Caki2 (cell line): ENCODE data around the gene CRYBG3. TPM values are rescaled to one million over a fixed set of nuclear protein-coding genes. Genes with fewer than 3 reads are reported as not detected.
"Not testable (repeated sequence)": the region's sequence is repeated elsewhere in the genome, so short reads cannot be mapped to it uniquely, and the experiment has no call there.

Experiments
- DNase-seq: peaks from one replicate; pipeline ENCODE4 v3.0.0-alpha.2; 2015; ENCODE audit warnings: low read depth
- in situ Hi-C: cut with HindIII; loops from 2 replicates; pipeline ENCODE4 v1.10.0; 2016; ENCODE audit warnings: low sequenced_read_pairs, low pct_unique_long_range_greater_than_20kb, mixed read lengths
- total RNA-seq: library from RNA; depleted of rRNA; stranded (reverse); fragments of >200 nt; shearing (Covaris generic); gene quantifications from 2 replicates; pipeline ENCODE4 v1.2.3, GENCODE V29; 2014; ENCODE audit warnings: low replicate concordance

Gene CRYBG3
- total RNA-seq, 1 experiment from 2014 or later, result 2.0 TPM

GRCh38 chr3:97884586-97885123, 62.8 kb downstream of the CRYBG3 start:
- no peak for DNase-seq
- in situ Hi-C loops, result no loop called here

- in situ Hi-C loops, result no loop called here
- no peak for DNase-seq
Measured at GRCh38 chr3:97885931-97886824, 64.4 kb downstream of the CRYBG3 start.

- in situ Hi-C loops, result no loop called here
- no peak for DNase-seq
Measured at GRCh38 chr3:97889814-97890213, 68.0 kb downstream of the CRYBG3 start.

- no peak for DNase-seq
- in situ Hi-C loops, result no loop called here
Measured at GRCh38 chr3:97892852-97893251, 71.0 kb downstream of the CRYBG3 start.

GRCh38 chr3:97895216-97895615, 73.4 kb downstream of the CRYBG3 start:
- in situ Hi-C loops, result no loop called here
- DNase-seq, result no peak

- in situ Hi-C loops, result no loop called here
- DNase-seq, result no peak
Measured at GRCh38 chr3:97896129-97896528, 74.3 kb downstream of the CRYBG3 start.

GRCh38 chr3:97896547-97896946, 74.7 kb downstream of the CRYBG3 start:
- DNase-seq, result no peak
- in situ Hi-C loops, result no loop called here

- in situ Hi-C loops, result no loop called here
Measured at GRCh38 chr3:97899331-97899730, 77.5 kb downstream of the CRYBG3 start.

GRCh38 chr3:97901313-97902248, 79.8 kb downstream of the CRYBG3 start:
- DNase-seq, result no peak

More at GRCh38 chr3:97899331-97899730, 77.5 kb downstream of the CRYBG3 start:
- DNase-seq, result no peak

GRCh38 chr3:97909830-97910229, 88.0 kb downstream of the CRYBG3 start:
- in situ Hi-C loops, DNase-seq: not testable (repeated sequence)

More at GRCh38 chr3:97901313-97902248, 79.8 kb downstream of the CRYBG3 start:
- in situ Hi-C loops, result no loop called here

- in situ Hi-C loops, DNase-seq: not testable (repeated sequence)
Measured at GRCh38 chr3:97910236-97910831, 88.5 kb downstream of the CRYBG3 start.

- no peak for DNase-seq
- in situ Hi-C loops, result no loop called here
Measured at GRCh38 chr3:97910931-97911351, 89.1 kb downstream of the CRYBG3 start.

GRCh38 chr3:97911459-97911858, 89.6 kb downstream of the CRYBG3 start:
- in situ Hi-C loops, result no loop called here
- DNase-seq, result no peak

- in situ Hi-C loops, result no loop called here
- DNase-seq, result no peak
Measured at GRCh38 chr3:97914388-97914787, 92.6 kb downstream of the CRYBG3 start.

- no peak for DNase-seq
- in situ Hi-C loops, result no loop called here
Measured at GRCh38 chr3:97916576-97916975, 94.8 kb downstream of the CRYBG3 start.

- in situ Hi-C loops, result no loop called here
- no peak for DNase-seq
Measured at GRCh38 chr3:97917813-97918536, 96.2 kb downstream of the CRYBG3 start.

- no peak for DNase-seq
- in situ Hi-C loops, result no loop called here
Measured at GRCh38 chr3:97927704-97928103, 105.9 kb downstream of the CRYBG3 start.

- in situ Hi-C loops, result no loop called here
- no peak for DNase-seq
Measured at GRCh38 chr3:97928986-97929385, 107.2 kb downstream of the CRYBG3 start.
